Hepatocyte (in vitro differentiated cells): ENCODE measurements around the gene KRT222. TPM values are rescaled to one million over a fixed set of nuclear protein-coding genes. Genes with fewer than 3 reads are reported as not detected.

Experiments used
- DNase-seq: peaks from one replicate; pipeline ENCODE4 v3.0.0-alpha.2; 2016; ENCODE audit warnings: low spot score
- H2AFZ ChIP-seq: fragments of 200-600 bp; sonication (generic); 2 replicates; pipeline ENCODE4 v1.6.0; 2016; ENCODE audit warnings: antibody characterized with exemption, mild to moderate bottlenecking
- H3K27ac ChIP-seq: fragments of 200-600 bp; sonication (generic); 2 replicates; pipeline ENCODE4 v1.5.1; 2016; ENCODE audit warnings: mild to moderate bottlenecking
- H3K27me3 ChIP-seq: fragments of 200-600 bp; sonication (generic); 2 replicates; pipeline ENCODE4 v1.6.1; 2016
- H3K36me3 ChIP-seq: fragments of 200-600 bp; sonication (generic); replicated peaks from 2 replicates; pipeline ENCODE4 v1.5.1; 2016; ENCODE audit warnings: low read depth; ENCODE audit not compliant: insufficient read depth
- H3K4me1 ChIP-seq: fragments of 200-600 bp; sonication (generic); 2 replicates; pipeline ENCODE4 v1.5.1; 2016; ENCODE audit warnings: mild to moderate bottlenecking, moderate library complexity; ENCODE audit not compliant: insufficient read depth
- H3K4me2 ChIP-seq: fragments of 200-600 bp; sonication (generic); 2 replicates; pipeline ENCODE4 v1.6.0; 2016
- H3K4me3 ChIP-seq: fragments of 200-600 bp; sonication (generic); 2 replicates; pipeline ENCODE4 v1.5.1; 2016; ENCODE audit warnings: mild to moderate bottlenecking
- H3K79me2 ChIP-seq: fragments of 200-600 bp; sonication (generic); 2 replicates; pipeline ENCODE4 v1.6.0; 2017; ENCODE audit warnings: mild to moderate bottlenecking
- H3K9me2 ChIP-seq: fragments of 200-600 bp; sonication (generic); replicated peaks from 2 replicates; pipeline ENCODE4 v1.6.0; 2017; ENCODE audit warnings: mild to moderate bottlenecking; ENCODE audit not compliant: insufficient read depth
- H3K9me3 ChIP-seq: fragments of 200-600 bp; sonication (generic); 2 replicates; pipeline ENCODE4 v1.5.1; 2016; ENCODE audit warnings: low read depth, mild to moderate bottlenecking
- H4K20me1 ChIP-seq: fragments of 200-600 bp; sonication (generic); 2 replicates; pipeline ENCODE4 v1.6.0; 2016; ENCODE audit warnings: mild to moderate bottlenecking; ENCODE audit not compliant: insufficient read depth, poor library complexity, severe bottlenecking
- EZH2 ChIP-seq: fragments of 200-600 bp; sonication (generic); IDR thresholded peaks from 2 replicates; pipeline ENCODE4 v1.6.1; 2016; ENCODE audit warnings: antibody characterized with exemption, mild to moderate bottlenecking, borderline replicate concordance
- EZH2phosphoT487 ChIP-seq: fragments of 200-600 bp; sonication (generic); IDR thresholded peaks from one replicate; pipeline ENCODE4 v1.6.1; 2018; ENCODE audit warnings: antibody characterized with exemption, mild to moderate bottlenecking, low read depth, moderate library complexity; ENCODE audit not compliant: unreplicated experiment, severe bottlenecking
- WGBS: methylation state at CpG from one replicate; pipeline ENCODE4 v1.1.6; 2016; ENCODE audit warnings: low lambda C conversion rate; ENCODE audit errors: missing lambda C conversion rate; 5-methylcytosine and 5-hydroxymethylcytosine counted together
- polyA plus RNA-seq: library from polyadenylated mRNA; unstranded; fragments of >200 nt; fragmentation: Nextera tagmentation; extraction: Ambion mirVana; gene quantifications from 2 replicates; pipeline ENCODE4 v1.2.1, GENCODE V29; 2016
- total RNA-seq: library from RNA; depleted of rRNA; stranded (reverse); fragments of >200 nt; gene quantifications from 2 replicates; pipeline ENCODE4 v1.2.3, GENCODE V29; 2014
- TF ChIP-seq, protein P1 (sequence below): fragments of 200-600 bp; sonication (generic); IDR thresholded peaks from 2 replicates; pipeline ENCODE4 v1.5.1; 2016; ENCODE audit warnings: antibody characterized with exemption, mild to moderate bottlenecking; ENCODE audit not compliant: poor library complexity

Gene KRT222
- total and polyA plus RNA-seq, 2 experiments from 2014 or later = 2.1 to 2.8 TPM

DNA sequence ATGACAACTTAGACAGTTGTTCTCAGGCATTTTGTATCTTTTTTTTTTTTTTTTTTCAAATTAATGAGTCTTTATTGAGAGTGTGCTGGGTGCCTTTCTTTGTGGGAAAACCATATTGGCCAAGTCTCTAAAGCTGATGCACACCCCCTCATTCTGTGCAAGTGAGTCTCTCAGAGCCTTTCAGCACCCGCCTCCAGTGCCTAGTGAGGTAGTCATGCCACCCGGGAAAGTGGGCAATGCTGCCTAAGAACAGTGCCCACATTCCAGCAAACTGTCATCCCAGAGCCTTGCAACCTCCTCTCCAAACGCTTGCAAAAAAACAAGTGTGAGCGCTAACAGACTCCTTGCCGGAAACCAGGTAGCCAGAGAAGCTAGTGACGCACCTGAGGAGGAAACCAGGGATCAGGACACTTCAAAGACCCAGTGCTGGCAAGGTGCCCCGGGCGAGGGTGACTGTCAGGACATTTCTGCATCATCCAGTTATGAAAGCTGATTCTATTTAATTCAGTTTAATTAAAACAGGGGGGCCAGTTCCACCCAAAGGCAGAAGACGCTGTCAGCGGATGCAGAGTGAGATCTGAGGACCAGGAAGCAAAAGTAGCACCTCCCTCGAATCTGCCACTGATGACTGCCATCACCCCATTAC lies 52.3 kb downstream of the KRT222 start:
- no peak for TF ChIP-seq EZH2phosphoT487
- TF ChIP-seq EZH2 = no peak
- TF ChIP-seq, protein P1, sequence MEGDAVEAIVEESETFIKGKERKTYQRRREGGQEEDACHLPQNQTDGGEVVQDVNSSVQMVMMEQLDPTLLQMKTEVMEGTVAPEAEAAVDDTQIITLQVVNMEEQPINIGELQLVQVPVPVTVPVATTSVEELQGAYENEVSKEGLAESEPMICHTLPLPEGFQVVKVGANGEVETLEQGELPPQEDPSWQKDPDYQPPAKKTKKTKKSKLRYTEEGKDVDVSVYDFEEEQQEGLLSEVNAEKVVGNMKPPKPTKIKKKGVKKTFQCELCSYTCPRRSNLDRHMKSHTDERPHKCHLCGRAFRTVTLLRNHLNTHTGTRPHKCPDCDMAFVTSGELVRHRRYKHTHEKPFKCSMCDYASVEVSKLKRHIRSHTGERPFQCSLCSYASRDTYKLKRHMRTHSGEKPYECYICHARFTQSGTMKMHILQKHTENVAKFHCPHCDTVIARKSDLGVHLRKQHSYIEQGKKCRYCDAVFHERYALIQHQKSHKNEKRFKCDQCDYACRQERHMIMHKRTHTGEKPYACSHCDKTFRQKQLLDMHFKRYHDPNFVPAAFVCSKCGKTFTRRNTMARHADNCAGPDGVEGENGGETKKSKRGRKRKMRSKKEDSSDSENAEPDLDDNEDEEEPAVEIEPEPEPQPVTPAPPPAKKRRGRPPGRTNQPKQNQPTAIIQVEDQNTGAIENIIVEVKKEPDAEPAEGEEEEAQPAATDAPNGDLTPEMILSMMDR = no peak
- Histone ChIP-seq H3K79me2 (no peaks in the 10 kb centered on the region), H3K9me3 (no peaks in the 10 kb centered on the region), H3K4me2 (no peak overlapping the region), H3K27ac (no peak overlapping the region), H3K36me3 (no peaks in the 10 kb centered on the region), H3K27me3 (no peaks in the 10 kb centered on the region), H3K9me2 (no peaks in the 10 kb centered on the region), H4K20me1 (no peaks in the 10 kb centered on the region), H3K4me3 (no peak overlapping the region), H3K4me1 (peaks cover under 1% of the 10 kb centered on the region), H2AFZ (no peak overlapping the region)
- DNase-seq = no peak
- WGBS = 83% methylated on average over 11 of the region's 11 CpGs

GRCh38 chr17:40611840-40612474 lies 53.0 kb downstream of the KRT222 start:
- Histone ChIP-seq H4K20me1 (no peaks in the 10 kb centered on the region), H2AFZ (no peak overlapping the region), H3K4me1 (no peaks in the 10 kb centered on the region), H3K79me2 (no peaks in the 10 kb centered on the region), H3K36me3 (no peaks in the 10 kb centered on the region), H3K9me3 (no peaks in the 10 kb centered on the region), H3K4me2 (no peak overlapping the region), H3K27me3 (no peaks in the 10 kb centered on the region), H3K9me2 (no peaks in the 10 kb centered on the region), H3K27ac (no peak overlapping the region), H3K4me3 (no peak overlapping the region)
- TF ChIP-seq, protein P1 = no peak
- TF ChIP-seq EZH2 = no peak
- no peak for TF ChIP-seq EZH2phosphoT487
- DNase-seq = no peak
- 82% methylated on average over 7 of the region's 7 CpGs for WGBS

GRCh38 chr17:40610359-40610758 lies 54.6 kb downstream of the KRT222 start:
- Histone ChIP-seq H3K27me3 (no peaks in the 10 kb centered on the region), H3K36me3 (no peaks in the 10 kb centered on the region), H3K27ac (no peak overlapping the region), H3K4me1 (no peaks in the 10 kb centered on the region), H3K4me3 (no peak overlapping the region), H3K9me2 (no peaks in the 10 kb centered on the region), H2AFZ (no peak overlapping the region), H4K20me1 (no peaks in the 10 kb centered on the region), H3K79me2 (no peaks in the 10 kb centered on the region), H3K4me2 (no peak overlapping the region), H3K9me3 (no peaks in the 10 kb centered on the region)
- TF ChIP-seq EZH2phosphoT487 (no peak), EZH2 (no peak)
- TF ChIP-seq, protein P1 = no peak
- WGBS = 86% methylated on average over 2 of the region's 2 CpGs
- no peak for DNase-seq
